Stimulated activated CD4-positive, alpha-beta T cell treated with anti-CD3 and anti-CD28 coated beads, TNF-alpha, amount 100 ng/mL, for 1 hour (primary cell): ENCODE measurements around the gene CA10.

Source experiments
- DNase-seq, 3 donors: peaks; one replicate each; pipeline ENCODE4 v3.0.0-alpha.2; 2020; ENCODE audit warnings: low read depth in 3 of 3, low spot score in 1 of 3

The CA10 gene

DNA sequence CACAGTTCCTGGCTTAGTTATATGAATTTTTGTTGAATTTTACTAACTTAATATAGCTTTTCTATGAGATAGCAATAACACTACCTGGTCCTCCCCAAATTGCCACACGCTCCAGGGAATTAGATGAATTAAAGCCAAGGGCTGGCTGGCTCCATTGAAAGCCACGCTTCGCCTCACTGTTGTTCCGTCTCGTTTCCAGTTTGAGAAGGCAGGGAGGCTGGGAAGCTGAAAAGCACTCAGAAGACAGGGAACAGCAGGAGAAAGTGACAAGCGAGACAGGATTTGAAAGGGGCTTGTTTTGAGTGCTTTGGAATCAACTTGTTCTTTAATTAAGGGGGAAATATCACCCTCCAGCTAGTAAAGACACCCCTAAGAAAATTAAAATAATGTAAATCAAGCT, 425.3 kb downstream of the CA10 start:
- DNase-seq, result no peak

DNA sequence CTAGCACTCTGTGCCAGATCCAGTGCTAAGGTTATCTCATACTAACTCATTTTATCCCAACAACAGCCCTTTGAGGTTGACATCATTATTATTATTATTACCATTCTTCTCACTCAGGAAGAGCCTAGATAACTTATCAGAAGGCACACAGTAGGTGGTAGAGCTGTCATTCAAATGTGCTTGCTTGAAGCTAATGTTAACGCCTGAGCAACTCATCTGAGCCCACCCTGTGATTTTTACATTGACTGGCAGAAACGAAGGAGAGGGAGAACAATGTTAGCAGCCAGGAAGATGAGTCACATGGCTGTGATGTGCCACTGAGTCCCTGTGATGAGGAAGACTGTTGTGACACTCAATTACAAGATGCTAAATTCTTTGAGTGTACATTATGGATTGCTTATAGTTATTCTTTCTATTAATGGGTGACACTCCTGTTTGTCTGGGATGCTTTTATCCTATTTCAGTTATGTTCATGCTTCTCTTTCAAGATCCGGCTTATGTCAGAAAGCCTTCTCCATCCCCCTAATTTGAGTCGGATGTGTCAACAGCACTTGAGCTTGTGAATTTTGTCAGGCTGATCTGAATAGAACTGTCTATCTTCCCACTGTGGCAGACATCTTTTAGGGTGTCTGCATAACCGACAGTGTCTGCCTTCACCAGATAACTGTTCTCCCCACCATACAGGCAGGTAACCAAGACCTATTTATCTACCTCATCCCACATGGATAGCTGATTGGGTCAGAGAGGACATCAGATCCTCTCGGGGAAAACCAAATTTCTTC, 426.4 kb downstream of the CA10 start:
- DNase-seq, result no peak

DNA sequence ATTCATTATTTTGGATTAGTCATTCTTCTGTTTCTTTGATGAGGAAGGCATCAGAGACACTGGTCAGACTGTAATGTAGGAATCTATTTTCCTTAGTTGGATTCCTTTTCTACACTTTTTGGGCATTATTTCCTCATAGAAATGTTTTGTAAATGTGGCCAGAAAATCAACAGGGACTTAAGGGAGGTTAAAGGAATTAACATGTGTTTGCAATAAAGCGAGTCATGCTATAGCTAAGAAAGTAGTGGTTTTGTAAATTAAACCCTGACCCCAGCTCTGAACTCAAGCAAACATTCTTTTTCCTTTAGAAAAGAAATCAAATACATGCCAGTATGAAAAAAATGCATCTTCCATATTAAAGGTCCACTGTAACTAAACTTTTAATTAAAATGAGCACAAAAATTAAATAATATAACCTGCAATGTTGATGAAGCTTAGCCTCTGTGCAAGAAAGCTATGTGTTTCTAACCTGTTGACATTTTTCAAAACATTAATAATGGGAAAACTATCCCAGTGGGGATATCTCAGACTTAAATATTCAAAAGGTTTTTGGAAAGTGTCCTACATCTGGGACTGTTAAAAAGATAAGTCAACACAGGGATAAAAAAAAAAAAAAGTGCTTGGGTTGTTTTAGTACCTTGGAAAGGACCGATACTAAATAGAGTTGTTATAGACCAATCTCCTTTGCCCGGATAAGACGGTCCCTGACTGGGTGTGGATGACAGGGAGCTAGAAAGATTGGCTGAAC, 428.0 kb downstream of the CA10 start:
- no peak for DNase-seq

DNA sequence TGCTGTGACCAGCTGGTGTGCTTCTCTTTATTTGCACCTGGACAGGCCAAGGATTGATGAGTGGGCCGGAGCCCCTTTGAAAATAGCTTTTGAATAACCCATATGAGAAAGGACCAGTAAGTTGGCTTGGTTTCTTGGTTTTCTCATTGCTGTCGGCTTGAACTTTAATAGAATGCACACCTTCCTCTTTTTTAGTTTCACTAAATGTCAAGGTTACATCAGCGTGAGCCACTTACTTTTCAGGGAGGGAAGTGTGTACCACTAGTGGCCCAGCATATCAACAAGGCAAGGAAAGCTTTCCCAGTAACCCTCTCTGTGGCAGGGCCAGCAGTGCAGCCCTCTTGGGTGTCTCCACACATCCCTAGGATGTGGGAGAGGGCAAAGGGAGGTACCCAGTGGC, 433.3 kb downstream of the CA10 start:
- DNase-seq, result no peak

DNA sequence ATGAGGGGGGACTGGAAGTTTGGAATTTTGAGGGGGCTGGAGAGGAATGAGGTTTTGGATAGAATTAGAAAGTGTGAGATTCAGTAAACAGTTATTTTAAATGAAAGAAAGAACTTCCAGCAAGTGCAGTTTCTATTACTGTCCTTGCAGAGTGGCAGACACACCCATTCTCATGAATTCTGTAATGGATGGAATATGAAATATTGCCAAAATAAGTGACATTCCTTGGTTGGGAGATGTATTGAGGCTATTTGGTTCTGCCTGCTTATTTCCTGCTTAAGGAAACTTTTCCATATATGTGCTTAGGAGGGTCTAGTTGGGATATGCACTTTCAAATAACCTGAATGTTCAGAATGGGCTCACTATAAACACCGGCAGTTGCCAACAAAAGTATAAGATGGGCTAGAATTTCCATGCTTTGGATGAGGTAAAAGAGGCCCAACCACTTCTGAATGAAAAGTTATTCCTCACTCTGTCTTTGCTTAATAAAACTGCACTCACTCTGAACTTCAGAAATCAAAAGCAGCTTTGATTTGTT, 434.4 kb downstream of the CA10 start:
- DNase-seq, result no peak

DNA sequence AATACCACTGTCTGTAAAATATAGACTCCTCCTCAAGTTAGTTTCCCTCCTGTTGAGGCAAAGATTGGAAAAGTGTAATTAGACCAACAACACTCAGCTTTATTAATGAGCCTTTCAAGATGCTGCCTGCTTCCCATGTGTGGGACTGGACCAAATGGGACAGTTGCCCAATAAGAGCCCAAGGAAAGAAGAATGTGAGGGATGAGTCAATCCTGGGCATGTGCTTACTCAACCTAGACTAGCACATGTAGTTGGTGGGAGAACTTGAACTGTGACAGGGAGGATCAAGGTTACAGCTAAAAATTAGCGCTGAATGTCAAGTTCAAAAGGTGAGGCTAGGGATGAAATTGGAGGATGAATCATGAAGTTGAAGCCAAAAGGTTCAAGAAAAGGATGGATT, 435.5 kb downstream of the CA10 start:
- DNase-seq, result no peak

DNA sequence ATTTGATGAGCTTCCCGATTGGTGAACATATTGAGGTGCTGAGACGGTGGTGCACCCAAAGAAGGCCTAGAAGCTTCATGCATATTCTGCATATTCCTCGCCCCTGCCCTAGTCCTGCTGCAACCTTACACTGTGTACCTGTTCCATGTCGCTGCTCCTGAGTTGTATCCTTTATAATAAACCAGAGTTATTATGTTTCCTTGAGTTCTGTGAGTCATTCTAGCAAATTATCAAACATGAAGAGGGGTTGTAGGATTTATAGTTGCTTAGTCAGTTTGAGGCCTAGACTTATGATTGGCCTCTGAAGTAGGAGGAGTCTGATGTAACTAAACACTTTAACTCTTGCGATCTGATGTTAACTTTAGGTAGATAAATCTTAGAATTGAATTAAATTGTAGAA, 436.8 kb downstream of the CA10 start:
- no peak for DNase-seq

DNA sequence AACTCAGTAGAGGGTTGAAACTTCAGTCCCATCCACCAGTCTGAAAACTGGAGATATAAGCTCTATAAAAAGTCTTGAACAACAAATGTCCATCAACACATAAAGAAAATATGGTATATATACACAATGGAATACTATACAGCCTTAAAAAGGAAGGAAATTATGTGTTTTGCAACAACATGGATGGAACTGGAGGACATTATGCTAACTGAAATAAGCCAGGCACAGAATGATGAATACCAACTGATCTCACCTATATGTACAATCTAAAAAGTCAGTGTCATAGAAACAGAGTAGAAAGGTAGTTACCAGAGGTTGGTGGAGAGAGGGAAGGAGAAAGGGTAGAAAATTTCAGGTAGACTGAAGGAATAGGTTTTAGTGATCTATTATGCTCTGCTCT, 438.1 kb downstream of the CA10 start:
- no peak for DNase-seq

DNA sequence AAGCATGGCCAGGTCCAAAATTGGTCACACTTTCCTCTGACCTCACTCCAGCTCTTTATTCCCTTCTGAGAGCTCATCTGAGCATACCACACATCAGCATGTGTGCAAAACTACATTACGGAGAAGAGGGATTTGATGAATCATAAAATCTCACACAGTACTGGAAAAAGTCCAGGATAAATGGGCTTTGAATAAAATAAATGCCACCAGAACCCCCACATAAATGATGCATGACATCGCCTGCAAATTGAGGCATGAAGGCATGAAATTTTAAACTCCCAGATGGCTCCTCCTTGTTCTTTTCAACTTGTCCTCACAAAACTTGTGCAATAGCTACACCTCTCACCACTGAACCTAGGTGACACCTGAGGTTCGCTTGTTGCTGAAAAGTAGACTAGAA, 439.5 kb downstream of the CA10 start:
- no peak for DNase-seq

DNA sequence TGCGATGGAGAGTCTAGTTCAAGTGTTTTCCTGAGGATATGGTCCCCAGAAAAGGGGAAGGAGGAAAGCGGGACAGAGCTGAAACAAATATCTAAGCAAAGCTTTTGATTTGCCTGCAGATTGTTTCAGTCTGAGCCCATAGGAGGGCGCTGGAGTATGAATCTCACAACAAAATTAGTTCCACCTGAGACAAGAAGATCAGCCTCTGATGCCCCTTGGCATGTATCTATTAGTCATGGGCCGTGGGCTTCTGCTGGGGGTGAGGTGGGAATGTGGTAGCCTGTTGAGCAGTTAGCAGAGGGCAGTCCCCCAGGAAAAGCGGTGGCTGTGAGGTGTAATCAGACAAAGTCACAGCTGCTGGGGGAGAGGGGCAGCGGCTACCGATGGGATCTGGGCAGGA, 446.9 kb downstream of the CA10 start:
- no peak for DNase-seq

DNA sequence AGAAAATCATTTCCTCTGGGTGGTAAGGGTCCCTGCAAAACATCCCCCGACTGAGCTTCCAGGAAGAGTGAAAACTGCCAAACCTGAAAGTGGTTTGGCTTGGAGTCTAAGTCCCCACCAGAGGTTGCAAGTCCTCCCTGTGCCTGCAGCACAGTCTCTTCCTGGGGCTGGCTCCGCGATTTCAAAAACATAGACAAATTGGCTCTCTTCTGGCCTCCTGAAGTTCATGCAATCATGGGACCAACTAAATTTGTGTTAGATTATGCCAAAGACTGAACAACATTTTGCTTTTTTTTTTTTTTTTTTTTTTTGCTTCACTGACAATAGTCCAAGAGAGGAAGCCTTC, 447.9 kb downstream of the CA10 start:
- DNase-seq, result no peak

DNA sequence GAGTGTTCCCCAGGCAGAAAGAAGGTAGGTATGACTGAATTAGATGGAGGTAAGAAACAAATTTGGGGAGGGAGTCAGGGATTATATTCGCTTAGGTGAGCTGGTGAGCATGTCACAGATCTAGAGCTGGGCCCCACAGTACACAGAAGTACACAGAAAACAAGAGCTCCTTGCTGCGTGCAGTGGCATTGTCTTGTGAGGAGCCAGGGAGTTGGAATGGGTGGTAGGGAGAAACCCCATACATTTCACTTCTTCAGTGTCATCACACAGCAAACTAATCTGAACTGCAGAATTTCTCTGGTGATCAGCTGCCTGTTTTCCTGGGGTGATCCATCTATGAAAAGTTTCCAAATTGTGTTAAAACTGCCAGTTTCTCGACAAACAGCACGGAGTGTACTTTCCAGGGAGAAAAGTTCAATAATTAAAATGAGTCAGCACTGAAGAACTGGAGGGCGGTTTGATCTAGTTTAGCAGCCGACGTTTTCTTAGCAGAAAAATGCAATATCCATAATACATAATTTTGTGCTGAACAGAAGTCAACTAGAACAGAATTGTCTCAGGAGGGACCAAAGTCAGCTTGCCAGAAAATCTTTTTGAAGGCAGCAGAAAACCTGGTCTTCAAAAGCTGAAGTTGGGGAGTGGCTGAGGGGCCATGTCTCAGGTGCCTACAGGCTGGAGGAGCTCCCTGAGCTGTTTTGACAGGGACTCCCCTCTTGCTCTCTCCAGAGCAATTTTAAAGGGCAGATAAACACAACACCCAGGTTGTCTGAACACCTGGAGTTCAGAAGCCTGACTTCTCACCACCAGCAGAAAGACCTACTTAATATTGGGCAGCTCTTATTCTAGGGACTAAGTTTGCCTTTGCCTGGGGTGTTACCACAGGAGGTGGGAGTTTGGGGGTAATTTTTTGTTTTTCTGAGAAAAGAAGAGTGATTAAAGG, 448.6 kb downstream of the CA10 start:
- no peak for DNase-seq

DNA sequence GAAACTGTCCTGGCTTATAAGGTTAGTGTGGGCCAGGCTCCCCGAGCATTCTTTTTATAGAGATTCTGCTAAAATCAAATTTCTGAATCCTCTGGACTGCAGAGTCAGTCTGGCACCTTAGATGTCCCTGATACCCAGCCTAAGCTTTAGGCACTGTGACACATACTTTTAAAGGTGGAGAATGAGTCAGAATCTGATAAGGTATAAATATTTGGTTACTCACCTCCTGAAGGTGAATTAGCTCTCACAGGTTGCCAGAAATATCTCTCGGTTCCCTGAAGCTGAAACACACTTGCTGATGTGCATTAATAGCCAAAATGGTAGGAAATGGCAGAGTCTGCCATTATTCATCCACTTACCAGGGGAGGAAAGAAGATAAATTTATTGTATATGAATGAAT, 451.3 kb downstream of the CA10 start:
- no peak for DNase-seq

DNA sequence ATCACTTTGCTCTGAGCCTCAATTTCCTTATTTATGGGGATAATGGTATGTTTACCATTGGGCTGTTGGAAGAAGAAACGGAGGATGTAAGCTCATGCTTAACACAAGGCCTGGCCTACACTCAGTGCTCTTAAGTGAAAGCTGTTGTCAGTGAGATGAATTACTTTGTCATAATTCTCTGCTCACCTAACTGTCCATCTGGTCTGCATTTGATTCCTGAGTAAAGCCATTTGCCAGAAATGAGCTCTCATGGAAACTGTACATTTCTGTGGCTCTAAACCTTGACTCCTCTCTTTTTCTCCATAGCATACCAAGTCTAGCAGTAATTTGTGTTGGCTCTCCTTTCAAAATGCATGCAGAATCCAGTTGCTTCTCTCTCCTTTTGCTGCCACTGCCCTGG, 452.4 kb downstream of the CA10 start:
- DNase-seq, result no peak

DNA sequence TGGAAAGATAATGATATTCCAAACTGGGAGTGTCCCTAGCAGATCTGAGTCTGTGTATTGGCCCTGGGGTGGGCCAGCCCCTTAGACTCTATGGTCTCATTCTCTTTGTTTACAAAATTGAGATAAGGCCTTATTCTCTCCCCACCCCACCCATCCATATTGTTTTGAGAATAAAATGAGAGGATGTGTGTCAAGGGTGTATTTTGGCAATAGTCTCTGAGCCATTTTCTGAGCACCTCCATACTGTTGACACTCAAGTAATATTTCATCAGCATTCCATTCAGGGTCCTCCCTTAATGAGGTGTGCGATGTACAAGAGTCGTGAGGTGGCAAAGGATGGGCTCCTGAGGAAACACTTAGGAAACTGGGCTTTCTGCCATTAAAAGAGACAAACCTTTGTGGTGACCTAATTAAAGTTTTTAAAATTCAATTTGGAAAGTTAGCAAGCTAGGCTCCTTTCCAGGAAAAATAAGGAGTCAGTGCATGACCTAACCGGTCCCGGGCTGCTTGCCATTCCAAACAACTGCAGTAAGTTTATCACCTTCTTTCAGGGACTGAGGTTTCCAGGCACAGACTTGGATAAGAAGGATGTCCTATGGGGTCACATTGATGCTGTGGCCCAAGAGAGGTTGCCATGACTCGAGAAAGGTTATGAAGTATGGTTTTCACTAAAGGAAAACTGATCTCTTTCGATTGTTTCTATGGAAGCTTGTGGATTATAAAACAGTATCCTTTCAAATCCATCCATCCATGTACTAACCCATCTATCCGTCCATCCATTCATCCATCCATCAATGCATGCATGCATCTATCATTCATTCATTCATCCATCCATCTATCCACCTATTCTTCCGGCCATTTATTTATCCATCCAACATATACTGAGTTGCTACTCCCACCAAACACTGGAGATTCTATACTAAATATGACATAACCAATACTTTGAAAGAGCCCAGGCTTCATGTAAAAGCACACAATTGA, 454.9 kb downstream of the CA10 start:
- no peak for DNase-seq

DNA sequence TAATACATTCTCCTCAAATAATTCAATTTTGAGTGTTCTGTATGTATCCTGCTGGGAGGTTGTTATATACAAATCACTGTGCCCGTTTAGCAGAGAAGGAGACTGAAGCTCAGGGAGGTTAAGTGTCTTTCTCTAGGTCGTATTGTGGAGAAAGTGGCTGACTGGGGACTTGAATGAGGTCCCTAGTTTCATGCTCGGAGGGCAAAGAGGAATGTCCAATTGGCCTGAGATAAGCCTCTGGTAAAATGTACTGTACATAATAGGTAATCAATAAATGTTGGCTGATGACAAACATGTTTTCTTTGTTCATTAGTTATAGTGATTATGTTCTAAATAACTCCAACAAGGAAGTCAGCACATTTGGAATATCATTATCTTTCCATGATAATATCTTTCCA, 455.6 kb downstream of the CA10 start:
- DNase-seq, result no peak

DNA sequence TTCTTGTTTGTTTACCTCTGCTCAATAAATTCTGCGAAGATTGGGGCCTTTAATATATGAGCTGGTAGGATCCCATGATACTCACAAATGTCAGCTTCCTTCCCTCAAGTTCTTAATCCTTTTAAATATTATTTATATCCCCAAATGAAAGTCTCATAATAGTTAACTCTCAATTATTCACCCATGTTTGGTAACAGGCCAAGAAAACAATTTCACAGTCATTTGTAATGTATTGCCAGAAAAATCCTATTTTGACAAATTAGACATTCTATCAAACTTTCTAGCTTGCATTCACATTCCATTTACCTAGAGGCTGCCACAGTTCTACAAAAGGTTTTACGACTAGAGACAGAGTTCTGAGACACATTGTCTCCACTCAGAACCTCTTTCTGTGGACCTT, 457.0 kb downstream of the CA10 start:
- no peak for DNase-seq

DNA sequence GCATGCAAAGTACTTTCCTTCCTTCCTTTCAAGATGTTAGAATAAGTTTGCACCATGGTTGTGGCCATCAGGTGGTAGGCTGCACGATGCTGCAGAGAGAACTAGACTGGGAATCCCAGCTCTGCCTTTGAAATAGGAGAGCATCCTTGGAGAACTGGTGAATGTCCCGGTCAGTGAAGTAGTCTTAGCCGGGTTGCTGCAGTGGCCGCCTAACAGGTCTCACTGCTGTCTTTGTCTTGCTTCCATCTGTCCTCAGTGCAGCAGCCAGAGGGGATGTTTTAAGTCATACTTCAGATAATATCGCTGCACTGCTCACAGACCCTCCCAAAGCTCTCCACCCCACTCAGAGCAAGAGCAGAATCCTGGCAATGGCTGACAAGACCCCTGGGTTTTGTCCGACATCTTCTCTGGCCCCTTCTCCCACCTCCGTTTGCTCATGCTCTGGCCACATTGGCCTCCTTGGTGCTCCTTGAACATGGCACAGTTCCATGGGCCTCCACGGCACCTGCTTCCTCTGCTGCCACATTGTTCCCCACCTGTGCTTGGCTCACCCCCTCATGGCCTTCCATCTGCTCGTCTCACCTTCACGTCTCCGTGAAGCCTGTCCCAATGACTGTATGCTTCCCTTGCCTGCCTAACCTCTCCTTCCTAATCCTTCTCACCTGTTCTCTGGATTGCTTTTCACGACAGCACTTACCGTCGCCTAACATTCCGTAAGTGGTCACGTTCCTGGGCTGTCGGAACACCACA, 458.3 kb downstream of the CA10 start:
- no peak for DNase-seq

DNA sequence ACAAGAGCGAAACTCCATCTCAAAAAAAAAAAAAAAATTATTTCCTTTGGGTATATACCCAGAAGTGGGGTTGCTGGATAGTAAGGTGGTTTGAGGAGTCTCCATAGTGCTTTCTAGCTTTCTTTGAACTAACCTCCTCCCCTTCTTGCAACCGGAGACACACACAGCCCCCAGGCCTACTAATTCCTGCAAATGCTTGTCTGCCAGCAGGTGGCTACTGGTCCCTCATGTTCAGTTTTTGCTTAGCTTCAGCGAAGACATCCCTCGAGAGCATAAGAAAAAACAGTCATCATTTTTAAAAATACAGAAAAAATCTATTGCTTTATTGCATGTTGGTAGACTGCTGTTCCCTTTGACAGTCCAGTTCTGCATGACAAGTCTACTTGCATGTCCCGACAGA, 459.2 kb downstream of the CA10 start:
- DNase-seq, result no peak

DNA sequence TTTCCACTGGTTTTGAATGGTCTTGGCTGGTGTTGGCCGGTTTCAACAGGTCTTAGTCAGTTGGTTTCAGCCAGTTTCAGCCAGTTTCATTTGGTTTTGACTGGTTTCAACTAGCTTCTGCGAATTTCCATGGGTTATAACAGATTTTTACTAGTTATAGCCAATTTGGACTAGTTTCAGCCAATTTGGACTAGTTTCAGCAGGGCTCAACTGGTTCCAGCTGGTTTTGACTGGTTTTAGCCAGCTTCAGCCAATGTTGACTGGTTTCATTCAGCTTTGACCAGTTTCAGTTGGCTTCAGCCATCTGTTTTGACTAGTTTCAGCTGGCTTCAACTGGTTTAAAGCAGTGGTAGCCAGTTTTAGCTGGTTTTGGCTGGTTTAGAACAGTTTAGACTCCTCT, 465.6 kb downstream of the CA10 start:
- DNase-seq, result no peak
